RWPE2 (cell line): ENCODE results near the gene COL23A1.

ENCODE experiments used
- ATAC-seq: fragments of 200-7000 bp; cut with Tn5 transposase; 3 replicates; pipeline ENCODE4 v1.9.1; 2021; ENCODE audit warnings: low read depth
- DNase-seq: peaks from one replicate; pipeline ENCODE4 v3.0.0-alpha.2; 2020; ENCODE audit warnings: low spot score
- H3K27ac ChIP-seq: fragments of 450-650 bp; 2 replicates; pipeline ENCODE4 v1.5.1; 2017; ENCODE audit warnings: mild to moderate bottlenecking; ENCODE audit not compliant: poor library complexity, severe bottlenecking
- H3K27me3 ChIP-seq: fragments of 250-450 bp; sonication (Bioruptor Pico); 2 replicates; pipeline ENCODE4 v1.5.1; 2021; ENCODE audit warnings: mild to moderate bottlenecking, moderate library complexity; ENCODE audit not compliant: insufficient read depth, poor library complexity, severe bottlenecking
- H3K36me3 ChIP-seq: fragments of 250-450 bp; sonication (Bioruptor Pico); 2 replicates; pipeline ENCODE4 v1.5.1; 2020; ENCODE audit warnings: low read depth, mild to moderate bottlenecking, moderate library complexity
- H3K4me1 ChIP-seq: fragments of 250-450 bp; sonication (Bioruptor Pico); 2 replicates; pipeline ENCODE4 v1.5.1; 2021; ENCODE audit warnings: mild to moderate bottlenecking, moderate library complexity; ENCODE audit not compliant: insufficient read depth, poor library complexity, severe bottlenecking
- H3K4me3 ChIP-seq: fragments of 250-450 bp; sonication (Bioruptor Pico); 2 replicates; pipeline ENCODE4 v1.5.1; 2021; ENCODE audit warnings: mild to moderate bottlenecking, moderate library complexity; ENCODE audit not compliant: severe bottlenecking
- H3K9me3 ChIP-seq: fragments of 250-450 bp; sonication (Bioruptor Pico); 2 replicates; pipeline ENCODE4 v1.5.1; 2021; ENCODE audit warnings: mild to moderate bottlenecking, moderate library complexity; ENCODE audit not compliant: severe bottlenecking
- TF ChIP-seq, protein P1 (sequence below): fragments of 450-650 bp; IDR thresholded peaks from one replicate; pipeline ENCODE4 v1.5.1; 2017; ENCODE audit warnings: mild to moderate bottlenecking, moderate library complexity; ENCODE audit not compliant: poor library complexity, severe bottlenecking

COL23A1 gene

DNA sequence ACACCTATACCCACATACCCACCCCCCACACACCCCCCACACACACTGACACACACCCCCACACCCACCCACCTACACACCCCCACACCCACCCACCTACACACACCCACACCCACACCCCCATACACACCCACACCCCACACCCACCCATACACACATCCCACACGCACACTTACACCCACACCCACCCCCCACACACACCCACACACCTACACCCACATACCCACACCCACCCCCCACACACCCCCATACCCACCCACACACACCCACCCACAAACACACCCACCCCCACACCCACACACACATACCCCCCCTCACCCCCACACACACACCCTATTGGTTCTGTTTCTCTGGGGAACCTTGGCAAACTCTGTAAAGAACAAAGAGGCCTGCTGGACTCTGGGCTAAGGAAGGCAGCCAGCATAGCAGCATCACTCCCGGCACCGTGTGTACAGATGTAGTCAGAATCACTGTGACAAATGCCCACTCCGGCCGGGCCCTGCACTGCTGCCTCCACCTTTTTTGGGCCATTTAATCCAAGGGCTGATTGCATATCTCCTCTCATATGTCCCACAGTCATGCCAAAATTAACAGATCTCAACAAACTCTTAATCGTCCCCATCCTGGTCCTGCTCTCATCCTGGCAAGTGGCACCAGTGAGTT, 42.3 kb downstream of the COL23A1 start:
- H3K4me3 ChIP-seq, result no peak overlapping the region
- TF ChIP-seq, protein P1, sequence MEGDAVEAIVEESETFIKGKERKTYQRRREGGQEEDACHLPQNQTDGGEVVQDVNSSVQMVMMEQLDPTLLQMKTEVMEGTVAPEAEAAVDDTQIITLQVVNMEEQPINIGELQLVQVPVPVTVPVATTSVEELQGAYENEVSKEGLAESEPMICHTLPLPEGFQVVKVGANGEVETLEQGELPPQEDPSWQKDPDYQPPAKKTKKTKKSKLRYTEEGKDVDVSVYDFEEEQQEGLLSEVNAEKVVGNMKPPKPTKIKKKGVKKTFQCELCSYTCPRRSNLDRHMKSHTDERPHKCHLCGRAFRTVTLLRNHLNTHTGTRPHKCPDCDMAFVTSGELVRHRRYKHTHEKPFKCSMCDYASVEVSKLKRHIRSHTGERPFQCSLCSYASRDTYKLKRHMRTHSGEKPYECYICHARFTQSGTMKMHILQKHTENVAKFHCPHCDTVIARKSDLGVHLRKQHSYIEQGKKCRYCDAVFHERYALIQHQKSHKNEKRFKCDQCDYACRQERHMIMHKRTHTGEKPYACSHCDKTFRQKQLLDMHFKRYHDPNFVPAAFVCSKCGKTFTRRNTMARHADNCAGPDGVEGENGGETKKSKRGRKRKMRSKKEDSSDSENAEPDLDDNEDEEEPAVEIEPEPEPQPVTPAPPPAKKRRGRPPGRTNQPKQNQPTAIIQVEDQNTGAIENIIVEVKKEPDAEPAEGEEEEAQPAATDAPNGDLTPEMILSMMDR, result no peak
- no peaks in the 10 kb centered on the region for H3K36me3 ChIP-seq
- H3K9me3 ChIP-seq, result no peaks in the 10 kb centered on the region
- no peak overlapping the region for H3K27ac ChIP-seq
- peaks cover 3% of the 10 kb centered on the region for H3K4me1 ChIP-seq
- DNase-seq (peak; percentile 68), ATAC-seq (no peak)
- no peaks in the 10 kb centered on the region for H3K27me3 ChIP-seq

DNA sequence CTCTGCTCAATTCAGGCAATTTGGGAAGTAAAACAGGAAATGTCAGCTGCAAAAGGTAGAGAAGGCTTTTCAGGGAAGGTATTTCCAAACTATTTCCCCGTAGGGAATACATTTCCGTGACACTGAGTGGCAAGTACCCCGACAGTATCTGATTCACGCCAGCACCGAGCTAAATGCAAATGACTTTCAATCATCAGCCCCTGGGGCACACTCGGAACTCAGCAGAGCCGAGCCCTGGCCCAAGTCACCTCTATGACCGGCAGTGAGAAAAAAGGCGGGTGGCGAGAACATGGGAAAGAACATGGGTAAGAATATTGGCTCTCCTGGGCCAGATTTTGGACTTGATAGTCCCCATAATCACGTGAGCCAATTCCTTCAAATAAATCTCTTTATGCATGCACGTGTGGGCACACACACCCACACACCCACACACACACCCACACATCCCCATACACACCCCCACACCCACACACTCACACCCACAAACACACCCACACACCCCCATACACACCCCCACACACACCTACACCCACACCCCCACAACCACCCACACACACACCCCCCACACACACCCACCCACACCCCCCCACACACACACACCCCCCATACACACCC, 43.0 kb downstream of the COL23A1 start:
- Histone ChIP-seq H3K27me3 (no peaks in the 10 kb centered on the region), H3K27ac (no peak overlapping the region), H3K4me3 (no peak overlapping the region), H3K4me1 (peaks cover 3% of the 10 kb centered on the region), H3K36me3 (no peaks in the 10 kb centered on the region), H3K9me3 (no peaks in the 10 kb centered on the region)
- DNase-seq (peak; percentile 66), ATAC-seq (no peak)
- TF ChIP-seq, protein P1, result no peak

DNA sequence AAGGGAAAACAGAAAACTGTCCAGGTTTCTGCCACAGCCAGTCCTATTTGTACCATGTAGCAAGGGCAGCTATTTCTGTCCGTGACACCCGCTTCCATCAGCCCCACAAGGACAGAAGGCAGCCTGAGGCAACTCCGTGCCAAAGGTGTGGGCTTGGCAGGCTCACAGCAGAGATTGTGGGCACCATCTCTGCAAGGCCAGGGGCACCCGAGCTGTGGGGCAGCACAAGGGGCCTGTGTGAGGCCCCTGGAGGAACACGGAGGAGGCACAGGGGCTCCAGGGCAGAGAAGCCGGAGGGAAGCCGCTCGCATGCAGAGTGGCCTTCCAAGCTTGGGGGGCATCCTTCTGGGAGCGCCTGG, 43.5 kb downstream of the COL23A1 start:
- H3K27me3 ChIP-seq, result no peaks in the 10 kb centered on the region
- peaks cover 3% of the 10 kb centered on the region for H3K4me1 ChIP-seq
- no peak overlapping the region for H3K27ac ChIP-seq
- ATAC-seq (no peak), DNase-seq (peak; percentile 57)
- no peak overlapping the region for H3K4me3 ChIP-seq
- TF ChIP-seq, protein P1, result no peak
- no peaks in the 10 kb centered on the region for H3K36me3 ChIP-seq
- no peaks in the 10 kb centered on the region for H3K9me3 ChIP-seq

DNA sequence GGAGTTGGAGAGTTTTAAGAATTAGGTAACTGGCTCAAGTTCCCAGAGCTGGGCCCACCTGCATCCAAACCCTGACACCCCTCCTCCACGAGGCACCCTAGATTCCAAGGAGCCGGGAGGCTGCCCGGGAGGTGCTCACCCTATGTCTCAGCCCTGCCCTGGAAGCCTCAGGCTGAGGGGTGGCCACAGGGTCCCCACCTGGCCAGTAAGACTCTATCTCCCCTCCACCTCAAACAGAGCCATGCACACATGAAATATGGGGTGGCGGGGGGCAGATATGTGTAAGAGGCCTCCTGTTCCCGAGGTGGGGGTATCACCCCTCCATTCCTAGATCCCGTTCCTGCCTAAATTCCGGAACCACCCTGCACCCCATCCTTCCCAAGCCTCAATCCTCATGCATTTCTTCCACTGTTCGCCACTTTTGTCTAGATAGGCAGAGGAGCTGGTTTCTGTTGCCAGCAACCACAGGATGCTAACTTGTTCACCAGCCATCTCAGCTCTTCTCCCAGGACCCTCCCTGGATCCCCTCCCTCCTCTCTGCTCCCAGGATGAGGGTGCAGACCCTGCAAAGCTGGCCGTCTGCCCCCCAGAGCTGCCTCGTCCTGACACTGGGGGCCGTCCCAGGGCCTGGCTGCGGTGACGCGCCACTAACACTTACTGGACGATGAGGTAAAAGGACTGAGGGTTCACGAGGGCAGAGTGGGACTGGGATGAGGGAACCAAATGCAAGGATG, 44.1 kb downstream of the COL23A1 start:
- Histone ChIP-seq H3K27ac (no peak overlapping the region), H3K36me3 (no peaks in the 10 kb centered on the region), H3K9me3 (no peaks in the 10 kb centered on the region), H3K4me3 (no peak overlapping the region), H3K4me1 (peaks cover 3% of the 10 kb centered on the region), H3K27me3 (no peaks in the 10 kb centered on the region)
- DNase-seq (peak; percentile 58), ATAC-seq (no peak)
- TF ChIP-seq, protein P1, result no peak
